ENCODE data around the gene TYROBP. TPM values are rescaled to one million over a fixed set of nuclear protein-coding genes. Genes with fewer than 3 reads are reported as not detected.

The TYROBP gene
- total and polyA plus RNA-seq, 2 of the 4 experiments (the other 2 are of a cell fraction): not detected

GRCh38 chr19:35888398-35888797, 19.7 kb downstream of the TYROBP start:
- no peak overlapping the region for H2BK120ac ChIP-seq (ENCODE audit: low read depth, low read length)
- DNase-seq: no peak
- H3K36me3 ChIP-seq (ENCODE audit: control insufficient read depth, insufficient read depth, low read length): peaks cover 31% of the 10 kb centered on the region
- H2BK15ac ChIP-seq (ENCODE audit: low read depth, low read length): no peak overlapping the region
- no peak overlapping the region for H3K4me2 ChIP-seq (ENCODE audit: low read depth, low read length)
- dilution Hi-C loops (cut with HindIII; ENCODE audit: low sequenced_read_pairs, unreplicated experiment) (no loop called here), intact Hi-C loops (cut with micrococcal nuclease) (no loop called here), in situ Hi-C loops (cut with MboI; ENCODE audit: low sequenced_read_pairs) (loop anchor here (5.0 kb wide), 1 partner anchor 44 kb away; no protein-coding TSS in a partner anchor)
- no peak for ATAC-seq (ENCODE audit: low read depth)
- no peak overlapping the region for H2AFZ ChIP-seq (replicated peaks; ENCODE audit: low read length, poor library complexity)
- H3K9ac ChIP-seq (ENCODE audit: low read depth, low read length): no peak overlapping the region
- H4K91ac ChIP-seq (ENCODE audit: insufficient read depth, low read depth, low read length): no peak overlapping the region
- H3K56ac ChIP-seq (ENCODE audit: extremely low read depth, insufficient read depth, low read length): no peak overlapping the region
- no peak overlapping the region for H2AK9ac ChIP-seq (replicated peaks; ENCODE audit: low read depth, low read length, poor library complexity)
- no peaks in the 10 kb centered on the region for H3K27me3 ChIP-seq (ENCODE audit: control insufficient read depth, insufficient read depth, low read length)
- H3K23ac ChIP-seq (ENCODE audit: low read depth, low read length): no peak overlapping the region
- ChIA-PET CTCF (no interaction called here), POLR2A (ENCODE audit: unreplicated experiment) (no interaction called here)
- H3K14ac ChIP-seq (replicated peaks; ENCODE audit: low read depth, low read length): no peak overlapping the region
- H4K20me1 ChIP-seq (ENCODE audit: insufficient read depth, low read length): no peaks in the 10 kb centered on the region
- no peak overlapping the region for H2BK20ac ChIP-seq (ENCODE audit: low read depth, low read length)
- H3K18ac ChIP-seq (ENCODE audit: low read depth, low read length): no peak overlapping the region
- no peak overlapping the region for H3K4me3 ChIP-seq (ENCODE audit: insufficient read depth, low read depth, low read length)
- WGBS, 2 experiments (ENCODE audit: extremely low coverage in 2 of 2, insufficient read length in 1 of 2): 96% methylated on average over 7 of the region's 9 CpGs; no CpG with 5 or more reads in 1 of the 2 experiments
- no peak overlapping the region for H3K27ac ChIP-seq (ENCODE audit: insufficient read depth, low read length)
- TF ChIP-seq CEBPB (IDR thresholded peaks at IDR 0.05; ENCODE audit: low read depth, low read length) (no peak), CHD1 (IDR thresholded peaks at IDR 0.05; ENCODE audit: low read depth, low read length) (no peak), RCOR1 (IDR thresholded peaks at IDR 0.05; ENCODE audit: insufficient replicate concordance, low read length) (no peak)
- no peak overlapping the region for H4K5ac ChIP-seq (ENCODE audit: low read depth, low read length)
- no peak overlapping the region for H4K8ac ChIP-seq (ENCODE audit: low read depth in 2 of 2, low read length in 2 of 2)
- no peaks in the 10 kb centered on the region for H3K9me1 ChIP-seq (ENCODE audit: insufficient read depth, low read length)
- H3K4ac ChIP-seq (ENCODE audit: low read depth, low read length): no peak overlapping the region
- H2BK5ac ChIP-seq (ENCODE audit: low read depth, low read length, poor library complexity, severe bottlenecking): no peak overlapping the region
- H2AK5ac ChIP-seq (ENCODE audit: low read depth, low read length): no peak overlapping the region
- H3K4me1 ChIP-seq (ENCODE audit: control insufficient read depth, insufficient read depth, low read length): no peaks in the 10 kb centered on the region
- peaks cover 0 to 8% of the 10 kb centered on the region in 2 experiments; a peak in 1 of 4 replicates for H3K79me1 ChIP-seq (ENCODE audit: low read depth in 1 of 2, low read length in 2 of 2)
- BruUV-seq (replicated peaks): no TSS peak
- no peaks in the 10 kb centered on the region for H3K9me3 ChIP-seq (ENCODE audit: control insufficient read depth, insufficient read depth, low read length)
